RPMI8226 (cell line): ENCODE results near the gene ANGPTL8.

ENCODE experiments used
- DNase-seq: peaks from one replicate; pipeline ENCODE4 v3.0.0-alpha.2; 2015

Gene ANGPTL8

GRCh38 chr19:11264452-11265176 is 25.2 kb downstream of the ANGPTL8 start:
- no peak for DNase-seq

GRCh38 chr19:11265177-11265784 is 25.9 kb downstream of the ANGPTL8 start:
- no peak for DNase-seq

GRCh38 chr19:11265785-11266236 is 26.4 kb downstream of the ANGPTL8 start:
- peak; percentile 26 for DNase-seq

GRCh38 chr19:11267316-11268085 is 28.1 kb downstream of the ANGPTL8 start:
- DNase-seq, result no peak

GRCh38 chr19:11268783-11269267 is 29.4 kb downstream of the ANGPTL8 start:
- DNase-seq, result peak; percentile 48

- no peak for DNase-seq
Measured at GRCh38 chr19:11269408-11269807, 30.0 kb downstream of the ANGPTL8 start.

GRCh38 chr19:11273296-11273695 is 33.9 kb downstream of the ANGPTL8 start:
- no peak for DNase-seq

- no peak for DNase-seq
Measured at GRCh38 chr19:11273989-11274388, 34.6 kb downstream of the ANGPTL8 start.

- no peak for DNase-seq
Measured at GRCh38 chr19:11274533-11275086, 35.2 kb downstream of the ANGPTL8 start.

- DNase-seq, result no peak
Measured at GRCh38 chr19:11278670-11279069, 39.3 kb downstream of the ANGPTL8 start.

GRCh38 chr19:11279505-11280236 is 40.3 kb downstream of the ANGPTL8 start:
- peak; percentile 80 for DNase-seq

- DNase-seq, result peak; percentile 39
Measured at GRCh38 chr19:11281356-11282049, 42.1 kb downstream of the ANGPTL8 start.

GRCh38 chr19:11284515-11284914 is 45.1 kb downstream of the ANGPTL8 start:
- no peak for DNase-seq

GRCh38 chr19:11286312-11286974 is 47.0 kb downstream of the ANGPTL8 start:
- DNase-seq, result no peak

- DNase-seq, result peak; percentile 22
Measured at GRCh38 chr19:11288349-11288748, 48.9 kb downstream of the ANGPTL8 start.

- DNase-seq, result no peak
Measured at GRCh38 chr19:11290256-11290655, 50.8 kb downstream of the ANGPTL8 start.

- no peak for DNase-seq
Measured at GRCh38 chr19:11291415-11291814, 52.0 kb downstream of the ANGPTL8 start.
